HG03432 (cell line): ENCODE data around the gene TPTE.
"Not testable (repeated sequence)": the region's sequence is repeated elsewhere in the genome, so short reads cannot be mapped to it uniquely, and the experiment has no call there.

ENCODE experiments used
- ATAC-seq: cut with Tn5 transposase; IDR thresholded peaks from one replicate; pipeline ENCODE4 v1.9.1; 2021; ENCODE audit warnings: mild to moderate bottlenecking, moderate library complexity; ENCODE audit not compliant: unreplicated experiment

The TPTE gene

DNA sequence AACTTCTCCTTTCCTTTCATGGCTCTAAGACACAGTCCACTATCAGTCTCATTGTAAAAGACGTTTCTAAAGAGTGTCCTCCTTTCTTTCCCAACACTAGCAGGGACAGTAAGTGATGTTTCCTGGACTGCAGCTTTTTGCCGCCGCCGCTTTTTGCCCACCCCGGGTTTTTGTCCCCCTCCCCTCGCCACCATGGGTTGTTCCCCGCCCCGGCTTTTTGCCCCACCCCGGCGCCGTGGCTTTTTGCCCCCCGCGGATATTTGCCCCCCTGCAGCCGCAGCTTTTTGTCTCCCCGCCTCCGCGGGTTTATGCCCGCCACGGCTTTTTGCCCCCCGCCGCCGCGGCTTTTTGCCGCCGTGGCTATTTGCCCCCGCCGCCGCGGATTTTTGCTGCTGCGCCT, 95.2 kb downstream of the TPTE start:
- no peak for ATAC-seq

GRCh38 chr21:10617133-10617752, 95.9 kb downstream of the TPTE start:
- ATAC-seq: not testable (repeated sequence)

DNA sequence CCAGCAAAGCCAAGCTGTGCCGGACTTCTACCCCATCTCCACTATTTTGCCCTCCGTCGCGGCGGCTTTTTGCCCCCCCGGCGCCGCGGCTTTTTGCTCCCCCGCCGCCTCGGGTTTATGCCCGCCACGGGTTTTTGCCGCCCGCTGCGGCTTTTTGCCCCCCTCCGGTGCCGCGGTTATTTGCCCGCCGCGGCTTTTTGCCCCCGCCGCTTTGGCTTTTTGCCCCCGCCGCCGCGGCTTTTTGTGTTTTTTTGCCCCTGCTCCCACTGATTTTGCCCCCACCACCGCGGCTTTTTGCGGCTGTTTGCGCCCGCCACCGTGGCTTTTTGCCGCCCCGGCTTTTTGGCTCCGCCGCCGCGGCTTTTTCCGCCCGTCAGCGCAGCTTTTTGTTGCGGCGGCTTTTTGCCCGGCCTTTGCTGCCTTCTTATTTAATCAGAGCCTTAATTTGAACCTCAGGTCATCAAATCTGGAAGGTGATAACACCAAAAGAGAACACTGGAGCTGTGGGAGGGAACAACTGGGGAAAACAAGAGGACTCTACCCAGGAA, 106.0 kb downstream of the TPTE start:
- ATAC-seq: no peak

GRCh38 chr21:10629239-10629638, 107.9 kb downstream of the TPTE start:
- not testable (repeated sequence) for ATAC-seq

DNA sequence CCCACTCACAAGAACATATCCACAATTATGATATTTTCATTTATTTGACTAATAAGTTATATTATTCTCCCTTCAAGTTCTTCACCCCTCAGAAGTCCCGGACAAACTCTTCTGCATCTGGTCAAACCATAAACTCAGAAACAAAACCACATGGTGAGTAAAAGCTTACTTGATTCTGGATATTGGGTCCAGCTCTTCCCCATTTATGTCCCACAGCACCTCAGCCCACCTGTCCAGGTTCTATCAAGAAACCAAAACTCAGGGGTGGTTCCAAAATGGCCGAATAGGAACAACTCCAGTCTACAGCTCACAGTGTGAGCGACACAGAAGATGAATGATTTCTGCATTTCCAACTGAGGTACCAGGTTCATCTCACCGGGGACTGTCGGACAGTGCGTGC, 109.4 kb downstream of the TPTE start:
- not testable (repeated sequence) for ATAC-seq

DNA sequence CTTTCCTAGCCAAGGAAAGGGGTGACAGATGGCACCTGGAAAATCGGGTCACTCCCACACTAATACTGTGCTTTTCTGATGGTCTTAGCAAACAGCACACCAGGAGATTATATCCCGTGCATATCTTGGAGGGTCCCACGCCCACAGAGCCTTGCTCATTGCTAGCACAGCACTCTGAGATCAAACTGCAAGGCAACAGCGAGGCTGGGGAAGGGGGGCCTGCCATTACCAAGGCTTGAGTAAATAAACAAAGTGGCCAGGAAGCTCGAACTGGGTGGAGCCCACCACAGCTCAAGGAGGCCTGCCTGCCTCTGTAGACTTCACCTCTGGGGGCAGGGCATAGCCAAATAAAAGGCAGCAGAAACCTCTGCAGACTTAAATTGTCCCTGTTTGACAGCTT, 109.9 kb downstream of the TPTE start:
- ATAC-seq: not testable (repeated sequence)

DNA sequence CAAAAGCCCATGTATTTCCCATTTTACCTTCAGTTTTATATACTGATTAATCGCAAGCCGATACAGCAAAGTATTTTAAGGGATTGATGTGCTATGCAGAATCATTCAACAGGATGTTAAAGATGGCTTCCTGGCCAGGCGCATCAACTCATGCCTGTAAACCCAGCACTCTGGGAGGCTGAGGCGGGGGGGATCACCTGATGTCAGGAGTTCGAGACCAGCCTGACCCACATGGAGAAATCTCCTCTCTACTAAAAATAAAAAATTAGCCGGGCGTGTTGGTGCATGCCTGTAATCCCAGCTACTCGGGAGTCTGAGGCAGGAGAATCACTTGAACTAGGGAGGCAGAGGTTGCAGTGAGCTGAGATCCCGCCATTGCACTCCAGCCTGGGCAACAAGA, 116.8 kb downstream of the TPTE start:
- not testable (repeated sequence) for ATAC-seq

- ATAC-seq: no peak
Measured at GRCh38 chr21:10639123-10639522, 117.7 kb downstream of the TPTE start.

- ATAC-seq: not testable (repeated sequence)
Measured at GRCh38 chr21:10639746-10640145, 118.4 kb downstream of the TPTE start.

DNA sequence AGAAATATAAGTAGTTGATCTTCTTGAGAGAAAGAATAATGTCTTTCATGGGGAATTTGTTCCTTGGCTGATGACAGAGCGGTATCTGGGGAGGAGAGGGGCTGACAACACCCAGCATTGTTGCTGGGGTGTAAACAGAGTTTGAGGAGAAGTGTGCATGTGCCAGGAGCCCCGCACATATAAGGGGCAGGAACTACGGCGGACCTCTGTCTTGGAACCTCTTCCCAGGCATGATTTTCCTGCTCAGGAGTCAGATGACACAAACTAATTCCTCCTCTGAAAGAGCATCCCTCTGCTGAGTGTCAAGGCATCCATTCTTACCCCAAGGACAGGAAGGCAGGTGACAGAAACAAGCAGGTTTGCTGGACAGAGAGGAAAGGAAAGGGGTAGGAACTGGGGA, 119.1 kb downstream of the TPTE start:
- no peak for ATAC-seq

DNA sequence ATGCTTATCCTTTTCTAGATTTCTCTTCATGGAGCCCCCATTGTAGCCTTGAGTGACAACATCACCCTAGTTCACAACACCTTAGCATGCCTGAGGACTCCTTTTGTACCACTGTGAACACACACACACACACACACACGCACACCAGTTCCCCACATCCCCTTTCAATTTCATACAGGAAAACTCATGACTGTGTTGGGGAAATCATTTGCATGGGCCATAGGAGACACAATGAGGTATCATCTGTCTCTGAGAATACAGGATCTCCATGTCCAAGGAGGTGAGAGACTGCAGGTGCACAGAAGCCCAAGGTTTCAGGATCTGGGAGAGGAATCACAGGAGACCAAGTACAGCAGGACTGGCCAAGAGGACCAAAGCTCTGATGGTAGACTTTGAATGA, 119.7 kb downstream of the TPTE start:
- no peak for ATAC-seq

GRCh38 chr21:10645667-10646066, 124.3 kb downstream of the TPTE start:
- not testable (repeated sequence) for ATAC-seq

- ATAC-seq: not testable (repeated sequence)
Measured at GRCh38 chr21:10649350-10650149, 128.2 kb downstream of the TPTE start.

DNA sequence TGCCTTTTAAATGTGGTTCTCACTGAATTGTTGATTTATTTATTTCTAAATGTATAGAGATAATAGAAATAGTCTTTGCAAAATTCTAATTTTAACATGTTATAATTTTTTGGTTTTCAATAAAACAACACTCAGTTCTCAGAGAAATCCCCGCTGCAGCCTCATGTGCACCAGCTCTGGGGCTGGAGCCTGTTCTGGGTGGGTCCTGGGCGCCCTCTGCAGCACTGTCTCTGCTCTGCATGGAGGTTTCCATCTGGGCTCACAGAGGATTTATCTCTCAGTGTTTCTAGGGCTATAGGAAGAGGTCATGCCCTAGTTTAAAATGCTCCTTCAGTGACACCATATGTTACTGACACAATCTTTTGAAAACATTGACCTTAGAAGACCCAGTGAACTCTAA, 128.9 kb downstream of the TPTE start:
- not testable (repeated sequence) for ATAC-seq
